ENCODE measurements around the gene POU2F1. TPM values are rescaled to one million over a fixed set of nuclear protein-coding genes. Genes with fewer than 3 reads are reported as not detected.

The POU2F1 gene
- total and polyA plus RNA-seq, 4 donors: 0.93 to 10.5 (median 6.5) TPM

DNA sequence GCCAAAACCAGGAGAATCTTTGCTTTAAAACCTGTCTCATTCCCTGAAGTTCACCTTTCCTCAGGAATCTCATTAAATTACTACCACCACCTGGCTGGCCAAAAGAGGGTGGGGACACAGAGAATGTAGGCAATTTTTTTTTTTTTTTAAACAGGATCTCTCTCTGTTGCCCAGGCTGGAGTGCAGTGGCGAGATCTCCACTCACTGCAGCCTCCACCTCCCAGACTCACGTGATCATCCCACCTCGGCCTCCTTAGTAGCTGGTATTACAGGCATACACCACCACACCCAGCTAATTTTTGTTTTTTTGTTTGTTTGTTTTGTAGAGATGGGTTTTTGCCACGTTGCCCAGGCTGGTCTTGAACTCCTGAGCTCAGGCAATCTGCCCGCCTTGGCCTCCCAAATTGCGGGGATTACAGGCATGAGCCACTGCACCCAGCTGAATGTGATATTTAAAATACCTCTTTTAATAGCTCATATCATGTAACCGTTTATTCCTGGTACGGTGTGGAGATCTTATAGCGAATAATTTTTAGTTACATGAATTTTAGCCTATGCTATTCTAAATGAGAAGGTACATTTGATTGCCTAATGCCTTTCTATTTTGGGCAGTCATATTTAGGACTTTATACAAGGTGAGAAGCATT lies 84.5 kb downstream of the POU2F1 start:
- no peaks in the 10 kb centered on the region for H3K9me3 ChIP-seq (ENCODE audit: control insufficient read depth in 4 of 4, low read length in 3 of 4)
- WGBS: 92% methylated on average over 9 of the region's 9 CpGs
- TF ChIP-seq EGR1 (IDR thresholded peaks at IDR 0.05; ENCODE audit: low read depth in 2 of 2) (no peak), GABPA (IDR thresholded peaks at IDR 0.05 in 1 of 2, conservative IDR thresholded peaks at IDR 0.05 in 1 of 2) (no peak), FOXA2 (IDR thresholded peaks at IDR 0.05) (no peak), SP1 (IDR thresholded peaks at IDR 0.05) (no peak), ZBTB33 (IDR thresholded peaks at IDR 0.05) (no peak), NR2F2 (IDR thresholded peaks at IDR 0.05) (no peak), YY1 (IDR thresholded peaks at IDR 0.05) (no peak), RAD21 (IDR thresholded peaks at IDR 0.05) (no peak), TAF1 (conservative IDR thresholded peaks at IDR 0.05) (no peak), FOXA1 (IDR thresholded peaks at IDR 0.05) (no peak), RXRA (IDR thresholded peaks at IDR 0.05) (no peak)
- TF ChIP-seq, protein P1, sequence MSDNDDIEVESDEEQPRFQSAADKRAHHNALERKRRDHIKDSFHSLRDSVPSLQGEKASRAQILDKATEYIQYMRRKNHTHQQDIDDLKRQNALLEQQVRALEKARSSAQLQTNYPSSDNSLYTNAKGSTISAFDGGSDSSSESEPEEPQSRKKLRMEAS (IDR thresholded peaks at IDR 0.05): no peak
- TF ChIP-seq, protein P2, sequence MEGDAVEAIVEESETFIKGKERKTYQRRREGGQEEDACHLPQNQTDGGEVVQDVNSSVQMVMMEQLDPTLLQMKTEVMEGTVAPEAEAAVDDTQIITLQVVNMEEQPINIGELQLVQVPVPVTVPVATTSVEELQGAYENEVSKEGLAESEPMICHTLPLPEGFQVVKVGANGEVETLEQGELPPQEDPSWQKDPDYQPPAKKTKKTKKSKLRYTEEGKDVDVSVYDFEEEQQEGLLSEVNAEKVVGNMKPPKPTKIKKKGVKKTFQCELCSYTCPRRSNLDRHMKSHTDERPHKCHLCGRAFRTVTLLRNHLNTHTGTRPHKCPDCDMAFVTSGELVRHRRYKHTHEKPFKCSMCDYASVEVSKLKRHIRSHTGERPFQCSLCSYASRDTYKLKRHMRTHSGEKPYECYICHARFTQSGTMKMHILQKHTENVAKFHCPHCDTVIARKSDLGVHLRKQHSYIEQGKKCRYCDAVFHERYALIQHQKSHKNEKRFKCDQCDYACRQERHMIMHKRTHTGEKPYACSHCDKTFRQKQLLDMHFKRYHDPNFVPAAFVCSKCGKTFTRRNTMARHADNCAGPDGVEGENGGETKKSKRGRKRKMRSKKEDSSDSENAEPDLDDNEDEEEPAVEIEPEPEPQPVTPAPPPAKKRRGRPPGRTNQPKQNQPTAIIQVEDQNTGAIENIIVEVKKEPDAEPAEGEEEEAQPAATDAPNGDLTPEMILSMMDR (IDR thresholded peaks at IDR 0.05; ENCODE audit: low read depth, low read length, missing input control): no peak
- peaks cover 0 to 4% (median 2%) of the 10 kb centered on the region in 4 donors for H3K4me1 ChIP-seq (ENCODE audit: control insufficient read depth in 4 of 4, insufficient read depth in 4 of 4, low read length in 3 of 4)
- DNase-seq (ENCODE audit: low spot score): no peak
- H3K27ac ChIP-seq (ENCODE audit: low read depth in 1 of 2, low read length in 2 of 2): no peak overlapping the region
- no peak overlapping the region for H3K4me3 ChIP-seq (ENCODE audit: low read depth in 1 of 3, low read length in 3 of 3)
- H3K36me3 ChIP-seq (ENCODE audit: control insufficient read depth in 4 of 4, insufficient read depth in 3 of 4, low read depth in 1 of 4, low read length in 3 of 4): no peaks in the 10 kb centered on the region
- no peak overlapping the region for H3K9ac ChIP-seq (ENCODE audit: low read depth in 1 of 2, low read length in 2 of 2)
- H3K27me3 ChIP-seq (ENCODE audit: control insufficient read depth in 4 of 4, insufficient read depth in 4 of 4, low read length in 3 of 4): no peaks in the 10 kb centered on the region

- no peak for DNase-seq (ENCODE audit: low spot score)
- Histone ChIP-seq H3K36me3 (ENCODE audit: control insufficient read depth in 4 of 4, insufficient read depth in 3 of 4, low read depth in 1 of 4, low read length in 3 of 4) (no peaks in the 10 kb centered on the region), H3K27ac (ENCODE audit: low read depth in 1 of 2, low read length in 2 of 2) (no peak overlapping the region), H3K9ac (ENCODE audit: low read depth in 1 of 2, low read length in 2 of 2) (no peak overlapping the region), H3K9me3 (ENCODE audit: control insufficient read depth in 4 of 4, low read length in 3 of 4) (no peaks in the 10 kb centered on the region), H3K27me3 (ENCODE audit: control insufficient read depth in 4 of 4, insufficient read depth in 4 of 4, low read length in 3 of 4) (no peaks in the 10 kb centered on the region), H3K4me1 (ENCODE audit: control insufficient read depth in 4 of 4, insufficient read depth in 4 of 4, low read length in 3 of 4) (peaks cover 0 to 4% (median 3%) of the 10 kb centered on the region in 4 donors), H3K4me3 (ENCODE audit: low read depth in 1 of 3, low read length in 3 of 3) (no peak overlapping the region)
- WGBS: 34% methylated on average over 2 of the region's 2 CpGs
- TF ChIP-seq TAF1 (conservative IDR thresholded peaks at IDR 0.05): no peak
Measured at GRCh38 chr1:167305706-167306277, 85.1 kb downstream of the POU2F1 start.

GRCh38 chr1:167310732-167311131 lies 90.0 kb downstream of the POU2F1 start:
- Histone ChIP-seq H3K4me3 (ENCODE audit: low read depth in 1 of 3, low read length in 3 of 3) (no peak overlapping the region), H3K9me3 (ENCODE audit: control insufficient read depth in 4 of 4, low read length in 3 of 4) (no peaks in the 10 kb centered on the region), H3K4me1 (ENCODE audit: control insufficient read depth in 4 of 4, insufficient read depth in 4 of 4, low read length in 3 of 4) (peaks cover 0 to 2% (median 1%) of the 10 kb centered on the region in 4 donors), H3K36me3 (ENCODE audit: control insufficient read depth in 4 of 4, insufficient read depth in 3 of 4, low read depth in 1 of 4, low read length in 3 of 4) (peaks cover 0 to under 1% (median 0%) of the 10 kb centered on the region in 4 donors), H3K27ac (ENCODE audit: low read depth in 1 of 2, low read length in 2 of 2) (no peak overlapping the region), H3K9ac (ENCODE audit: low read depth in 1 of 2, low read length in 2 of 2) (no peak overlapping the region), H3K27me3 (ENCODE audit: control insufficient read depth in 4 of 4, insufficient read depth in 4 of 4, low read length in 3 of 4) (no peaks in the 10 kb centered on the region)
- no peak for DNase-seq (ENCODE audit: low spot score)
- TF ChIP-seq NR2F2 (IDR thresholded peaks at IDR 0.05) (no peak), FOXA1 (IDR thresholded peaks at IDR 0.05) (no peak), REST (IDR thresholded peaks at IDR 0.05) (no peak), FOXA2 (IDR thresholded peaks at IDR 0.05) (no peak), GABPA (IDR thresholded peaks at IDR 0.05 in 1 of 2, conservative IDR thresholded peaks at IDR 0.05 in 1 of 2) (no peak), EGR1 (IDR thresholded peaks at IDR 0.05; ENCODE audit: low read depth in 2 of 2) (no peak), TAF1 (conservative IDR thresholded peaks at IDR 0.05) (no peak)
- TF ChIP-seq, protein P1 (IDR thresholded peaks at IDR 0.05): no peak
- TF ChIP-seq, protein P2 (IDR thresholded peaks at IDR 0.05; ENCODE audit: low read depth, low read length, missing input control): no peak
- TF ChIP-seq, protein P3, sequence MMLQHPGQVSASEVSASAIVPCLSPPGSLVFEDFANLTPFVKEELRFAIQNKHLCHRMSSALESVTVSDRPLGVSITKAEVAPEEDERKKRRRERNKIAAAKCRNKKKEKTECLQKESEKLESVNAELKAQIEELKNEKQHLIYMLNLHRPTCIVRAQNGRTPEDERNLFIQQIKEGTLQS (IDR thresholded peaks at IDR 0.05): no peak
